GM18861 (cell line): ENCODE measurements around the gene RBM8A.

Experiments
- ATAC-seq: cut with Tn5 transposase; IDR thresholded peaks from one replicate; pipeline ENCODE4 v1.9.1; 2021; ENCODE audit not compliant: unreplicated experiment

The RBM8A gene

DNA sequence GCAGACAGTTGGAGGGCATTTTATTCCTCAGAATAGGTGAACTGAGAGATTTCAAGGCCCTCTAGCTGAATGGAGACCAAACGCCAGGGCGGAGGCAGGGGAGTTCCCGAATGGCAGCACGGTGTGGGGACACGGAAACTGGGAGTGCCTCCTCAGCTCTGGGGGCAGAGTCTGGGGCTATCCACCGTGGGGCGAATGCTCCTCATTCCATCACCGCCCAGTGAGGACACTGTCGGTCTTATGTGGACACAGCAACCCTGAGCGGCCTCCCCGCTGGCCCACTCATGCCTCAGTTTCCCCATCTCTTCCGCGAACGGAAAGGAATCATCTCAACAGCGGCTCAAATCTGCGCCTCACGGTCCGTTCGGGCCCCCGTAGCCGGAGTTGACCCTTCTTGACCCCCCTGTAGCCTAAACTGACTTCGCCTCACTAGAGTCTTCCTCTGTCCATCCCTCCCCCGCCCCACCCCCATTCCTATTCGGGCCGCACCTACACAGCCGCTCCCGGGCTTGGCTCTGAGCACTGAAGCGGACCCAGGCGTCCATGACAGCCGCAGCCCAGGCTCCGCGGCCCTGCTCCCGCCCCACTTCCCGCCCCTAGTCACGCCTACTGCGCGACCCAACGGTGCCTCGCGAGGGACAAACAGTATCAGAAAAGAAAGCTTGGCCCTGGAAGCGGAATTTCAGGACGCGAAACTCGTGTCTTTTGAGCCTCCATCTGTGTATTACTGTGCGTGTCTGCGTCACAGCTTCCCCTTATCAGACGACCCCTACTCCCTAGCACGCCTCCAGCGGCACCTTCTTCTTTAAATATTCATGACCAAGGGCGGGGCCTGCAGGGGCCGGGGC is 8.9 kb downstream of the RBM8A start, which contains the start of gene PEX11B:
Gene PEX11B, minus strand, starts transcription at position 574 of the 848 bp plus-strand sequence. Its CDS starts 29 bp downstream, at position 545.
- peak; percentile 72 for ATAC-seq

DNA sequence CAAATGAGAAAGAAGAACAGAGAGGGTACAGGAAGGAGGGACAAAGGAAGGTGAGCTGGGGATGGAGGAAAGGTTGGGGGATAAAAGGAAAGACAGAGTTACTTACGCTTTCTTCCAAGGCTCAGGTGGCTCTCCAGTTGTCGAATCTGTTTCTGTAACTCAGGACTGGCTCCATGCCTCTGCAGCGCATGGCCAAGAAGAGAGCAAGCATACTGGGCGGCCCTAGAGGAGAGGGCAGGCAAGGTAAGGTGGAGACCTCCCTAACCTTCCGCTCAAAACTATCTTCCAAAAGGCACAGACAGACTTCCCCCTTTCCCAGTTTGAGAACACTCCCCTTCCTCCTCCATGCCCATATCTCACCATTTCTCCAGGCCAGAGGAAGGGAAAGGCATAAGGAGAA is 9.7 kb downstream of the RBM8A start:
- ATAC-seq, result no peak

DNA sequence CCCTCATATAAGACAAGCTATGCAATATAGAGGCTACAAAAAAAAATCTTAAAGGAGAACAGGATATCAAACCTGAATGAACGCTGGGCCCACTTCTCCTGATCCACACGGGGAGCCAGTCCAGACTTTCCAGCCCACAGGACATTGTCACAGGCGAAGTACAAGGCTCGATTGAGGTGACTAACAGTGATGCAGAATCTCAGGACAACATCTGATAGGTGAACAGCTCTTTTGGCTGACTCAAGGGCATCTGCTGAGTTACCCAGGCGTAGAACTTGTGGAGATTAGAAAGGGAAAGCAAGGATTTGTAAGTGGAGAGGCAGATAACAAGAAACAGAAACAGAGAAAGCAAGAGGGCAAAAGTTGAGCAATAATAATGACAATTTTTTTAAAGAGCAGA is 10.5 kb downstream of the RBM8A start:
- no peak for ATAC-seq

DNA sequence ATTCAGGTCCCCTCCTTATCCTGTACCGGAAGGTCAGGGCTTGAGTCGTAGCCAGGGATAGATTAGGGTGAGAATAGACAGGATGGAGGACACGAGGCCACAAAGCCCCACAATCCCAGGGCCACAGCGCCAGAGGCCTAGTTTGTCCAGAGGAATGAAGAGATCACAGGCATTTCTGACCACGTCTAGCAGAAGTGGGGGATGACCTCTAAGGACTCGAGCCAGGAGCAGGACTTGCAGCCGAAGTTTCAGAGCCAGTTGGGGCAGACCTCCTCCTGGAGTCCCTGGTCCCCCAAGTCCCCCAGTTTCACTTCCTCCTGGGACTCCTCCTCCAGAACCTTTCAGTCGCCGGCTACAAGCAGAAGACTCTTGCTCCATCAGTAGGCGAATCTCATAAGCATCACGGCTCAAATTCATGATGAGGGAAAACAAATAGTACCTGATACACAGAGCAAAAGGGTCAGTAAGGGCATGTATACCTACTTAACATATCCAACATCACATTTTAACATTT is 15.1 kb downstream of the RBM8A start:
- ATAC-seq, result no peak

DNA sequence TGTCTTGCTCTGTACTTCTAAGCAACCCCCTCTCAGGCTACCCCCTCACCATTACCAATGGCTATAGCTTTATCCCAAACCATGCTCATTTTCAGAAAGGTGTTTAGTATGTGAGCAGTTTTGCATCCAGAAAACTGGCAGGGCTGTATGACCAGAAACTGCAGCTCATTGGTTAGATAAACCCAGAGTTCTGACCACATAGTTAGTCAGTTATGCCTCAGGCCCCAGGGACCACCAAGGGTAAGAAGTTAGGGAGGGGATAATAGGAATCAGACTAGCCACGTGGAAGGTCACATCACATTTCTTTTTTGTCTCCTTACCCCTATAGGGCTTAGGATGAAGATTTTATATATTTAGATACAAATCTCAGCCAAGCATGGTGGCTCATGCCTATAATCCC is 18.6 kb downstream of the RBM8A start:
- no peak for ATAC-seq

DNA sequence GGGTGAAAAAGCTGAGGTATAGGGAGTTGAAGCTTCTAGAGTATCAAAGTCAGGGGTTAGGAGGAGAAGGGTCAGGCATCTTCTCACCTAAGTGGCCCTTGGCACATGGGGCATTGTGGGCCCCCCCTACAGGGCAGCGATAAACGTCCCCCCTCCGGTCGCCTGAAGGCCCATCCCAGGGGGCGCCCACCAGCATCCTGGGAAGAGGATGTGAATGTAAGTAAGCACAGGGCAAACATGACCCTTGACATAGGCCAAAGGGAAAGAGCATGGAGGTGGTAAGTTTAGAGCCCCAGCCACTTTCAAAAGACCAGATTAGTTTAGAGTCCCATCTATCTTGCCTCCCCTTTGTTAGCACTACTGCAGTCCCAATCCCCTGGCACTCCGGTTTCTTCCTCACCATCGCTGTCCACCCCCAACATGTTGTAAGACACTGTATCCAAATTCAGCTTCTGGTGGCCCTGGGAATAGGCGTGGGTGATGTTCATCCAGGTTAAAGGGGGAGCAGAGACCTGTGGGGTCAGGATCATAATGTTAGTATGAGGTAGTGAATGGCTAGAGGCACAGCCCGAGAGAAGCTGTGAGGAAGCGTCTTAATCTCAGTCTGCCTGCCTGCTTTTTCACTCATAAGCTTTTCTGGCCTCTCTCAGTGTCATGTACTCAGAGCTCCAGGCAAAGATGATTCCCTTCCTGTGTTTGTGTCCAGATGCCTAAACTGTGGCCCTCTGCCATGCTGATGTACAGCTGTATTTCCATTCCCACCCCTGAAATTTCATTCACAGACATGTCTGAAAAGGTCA is 20.1 kb downstream of the RBM8A start:
- ATAC-seq, result no peak

DNA sequence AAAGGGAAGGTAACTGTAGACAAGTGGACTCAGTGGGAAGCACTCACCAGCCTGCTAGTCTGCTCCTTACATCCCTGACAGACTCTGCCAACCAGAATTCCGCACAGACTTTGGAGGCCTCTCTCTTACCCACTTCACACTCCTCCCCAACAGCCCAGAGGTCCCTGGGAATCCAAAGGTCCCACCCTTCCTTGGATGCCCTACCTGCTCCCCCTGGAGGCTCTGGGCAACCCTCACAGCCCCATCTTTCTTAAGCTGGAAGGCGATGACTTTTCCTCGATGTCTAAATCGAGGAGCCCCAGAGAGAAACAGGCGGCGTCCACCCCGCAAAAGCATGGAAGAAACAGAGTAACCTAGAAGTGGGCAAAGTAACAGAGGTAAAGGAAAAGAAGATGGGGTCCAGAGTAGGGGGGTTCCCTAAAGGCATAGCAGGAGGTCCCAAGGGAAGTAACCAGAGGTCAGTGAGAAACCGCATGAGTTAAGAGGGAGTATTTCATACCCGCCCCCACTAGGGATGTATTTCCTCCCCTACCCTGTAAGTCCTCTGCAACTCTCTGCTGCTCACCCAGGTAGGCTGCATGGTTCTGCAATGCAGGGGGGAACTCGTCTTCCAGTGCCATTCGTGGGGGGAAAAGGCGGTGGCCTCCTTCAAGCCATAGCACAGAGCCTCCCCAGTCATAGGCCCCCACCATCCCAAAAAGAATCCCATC is 25.8 kb downstream of the RBM8A start:
- ATAC-seq, result no peak

DNA sequence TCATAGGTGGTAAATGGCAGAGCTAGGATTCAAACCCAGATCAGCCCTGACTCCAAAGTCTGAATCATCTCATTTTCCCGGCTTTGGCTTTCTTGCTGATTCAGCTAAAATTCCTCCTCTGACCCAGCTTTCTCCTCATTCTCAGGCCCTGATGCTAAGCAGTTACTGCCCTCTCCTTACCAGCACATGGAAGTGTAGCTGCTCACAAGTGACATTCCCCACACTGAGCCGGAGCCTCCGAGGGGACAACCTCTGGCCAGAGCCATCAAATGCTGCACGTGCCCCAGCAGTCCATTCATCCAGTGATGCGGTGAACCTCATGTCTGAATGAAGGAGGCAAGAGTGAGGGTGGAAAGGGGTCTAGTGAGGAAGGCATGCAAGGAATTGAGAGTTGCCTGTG is 28.5 kb downstream of the RBM8A start:
- no peak for ATAC-seq

DNA sequence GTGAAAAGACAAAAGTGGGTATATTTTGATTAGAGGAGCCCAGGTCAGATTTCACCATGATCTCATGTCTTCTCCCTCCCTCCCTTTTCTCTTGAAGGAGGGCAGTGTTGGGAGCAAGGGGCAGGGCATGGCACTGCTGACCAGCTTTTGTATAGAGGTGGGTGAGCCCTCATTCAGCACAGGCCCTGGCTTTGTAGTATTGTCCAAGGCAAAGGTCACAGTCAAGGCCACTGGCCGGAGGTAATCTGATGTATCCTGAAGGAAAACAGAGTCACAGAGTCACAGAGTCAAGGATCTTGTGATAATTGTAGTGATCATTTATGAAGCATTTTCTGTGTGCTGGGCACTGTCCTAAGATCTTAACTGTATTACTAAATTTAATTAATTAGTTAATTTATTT is 29.3 kb downstream of the RBM8A start:
- ATAC-seq, result no peak

DNA sequence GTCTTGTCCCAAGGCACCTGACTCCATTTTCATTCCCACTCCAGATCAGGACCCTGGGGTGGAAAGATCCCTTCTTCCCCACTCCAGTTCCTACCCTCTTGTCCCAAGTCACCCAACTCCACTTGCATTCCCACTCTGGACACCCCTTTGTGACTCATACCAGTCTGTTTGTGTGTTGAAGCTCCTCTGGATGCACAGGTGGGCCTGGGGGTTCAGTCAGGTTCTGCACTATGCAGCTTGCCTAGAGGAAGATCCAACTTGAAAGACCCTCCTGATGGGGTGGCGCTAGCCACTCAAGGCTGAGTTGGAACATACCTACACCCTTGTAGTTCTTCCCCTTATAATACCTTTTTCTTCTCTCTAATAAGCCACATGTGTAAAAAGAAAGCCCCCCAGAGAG is 31.8 kb downstream of the RBM8A start:
- no peak for ATAC-seq

DNA sequence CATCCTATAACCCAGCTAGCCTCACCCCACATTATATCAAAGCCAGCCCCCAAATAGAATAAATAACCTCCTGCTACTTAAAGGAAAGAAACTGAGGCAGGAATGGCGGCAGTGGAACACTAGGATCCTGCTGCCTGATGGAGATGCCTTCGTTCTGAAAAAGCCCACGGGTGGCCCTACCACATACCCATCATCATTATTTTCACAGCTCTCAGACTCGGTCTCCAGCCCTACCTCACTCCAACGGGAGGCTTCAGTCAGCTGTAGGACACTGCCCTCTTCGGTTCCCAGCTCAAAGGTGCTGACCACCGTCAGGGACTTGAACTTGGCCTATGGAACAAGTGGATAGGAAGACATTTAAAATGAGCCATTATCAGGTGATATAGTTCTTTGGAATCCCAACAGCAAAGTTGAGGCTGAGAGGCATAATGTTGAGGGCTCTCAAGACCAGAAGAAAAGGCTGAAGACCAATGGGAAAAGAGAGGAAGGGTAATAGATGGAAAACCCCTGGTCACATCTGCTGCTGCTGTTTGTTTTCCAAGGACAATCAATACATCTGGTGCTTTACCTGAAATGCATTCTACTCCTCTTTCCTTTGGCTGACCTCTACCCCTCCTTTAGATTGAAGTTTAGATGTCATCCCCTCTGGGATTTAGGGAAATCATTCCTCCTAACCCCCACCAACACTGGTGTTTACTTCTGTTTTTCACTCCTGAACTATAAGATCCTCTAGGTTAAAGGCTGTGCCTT is 33.8 kb downstream of the RBM8A start:
- ATAC-seq, result no peak

DNA sequence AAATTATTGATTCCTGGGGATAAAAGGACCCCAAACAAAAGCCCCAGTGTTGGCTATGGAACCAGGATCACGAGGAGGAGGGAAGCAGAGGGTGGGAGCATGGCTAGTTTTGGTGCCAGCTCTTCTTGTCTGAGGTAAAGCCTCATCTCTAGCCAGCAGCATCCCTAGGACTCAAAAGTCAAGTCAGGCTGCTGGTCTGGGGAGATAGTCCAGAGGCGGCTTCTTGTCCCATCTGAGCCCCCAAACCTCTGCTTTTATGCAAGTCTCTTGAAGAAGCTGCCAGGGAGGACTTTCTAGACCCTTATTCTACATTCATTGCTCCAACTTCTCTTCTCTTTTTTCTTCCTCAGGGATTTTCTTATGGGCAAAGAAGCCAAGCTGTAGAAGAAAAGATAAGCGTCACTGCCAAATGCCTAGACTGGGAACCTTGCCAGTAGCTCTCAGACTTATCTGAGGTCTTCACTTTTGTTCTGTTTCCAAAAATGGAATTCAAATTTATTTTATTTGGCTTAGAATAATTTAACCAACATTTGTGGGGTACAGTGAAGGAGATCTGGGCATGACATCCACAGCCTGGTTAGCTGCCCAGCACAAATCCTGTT is 34.7 kb downstream of the RBM8A start:
- no peak for ATAC-seq

DNA sequence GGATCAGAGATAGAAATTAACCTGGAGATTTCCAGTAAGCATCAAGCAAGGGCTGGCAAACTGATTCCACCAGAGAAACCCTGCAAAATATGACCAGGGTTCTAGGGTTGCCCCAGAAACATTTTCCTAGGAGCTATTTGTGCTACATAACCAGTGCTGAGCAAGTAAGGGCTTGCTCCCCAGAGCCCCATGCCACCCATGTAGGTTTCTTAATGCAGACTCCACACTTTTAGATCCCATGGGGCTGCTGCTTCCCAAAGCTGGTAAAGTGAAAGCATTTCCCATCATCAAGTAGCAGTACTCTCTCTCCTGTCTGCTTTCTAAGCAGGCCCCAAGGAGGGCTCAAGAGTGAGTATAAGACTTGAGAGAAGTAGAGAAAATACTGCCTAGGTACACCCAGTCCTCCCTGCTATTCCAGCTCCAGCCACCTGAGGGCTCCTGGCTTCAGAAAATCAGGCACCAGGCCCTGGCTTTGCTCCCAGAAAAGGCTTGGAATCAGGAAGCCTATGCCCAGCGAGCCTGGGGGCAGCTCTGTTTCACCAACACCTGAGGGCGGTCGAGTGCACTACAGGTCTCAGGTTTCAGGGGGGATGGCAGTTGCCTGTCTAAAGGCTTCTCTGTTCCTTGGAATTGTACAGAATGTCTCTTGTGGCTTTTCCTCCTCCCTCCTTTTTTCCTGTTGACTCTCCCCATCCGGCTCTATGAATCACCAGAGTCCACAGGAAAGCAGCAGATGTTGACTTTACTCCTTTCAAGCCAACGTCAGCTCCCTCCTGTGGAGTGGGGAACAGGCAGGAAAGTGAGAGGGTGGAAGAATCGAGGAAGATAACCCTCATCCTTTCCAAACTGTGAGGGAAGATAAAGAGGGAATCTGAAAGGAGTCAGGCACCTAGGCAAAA is 35.4 kb downstream of the RBM8A start:
- no peak for ATAC-seq

DNA sequence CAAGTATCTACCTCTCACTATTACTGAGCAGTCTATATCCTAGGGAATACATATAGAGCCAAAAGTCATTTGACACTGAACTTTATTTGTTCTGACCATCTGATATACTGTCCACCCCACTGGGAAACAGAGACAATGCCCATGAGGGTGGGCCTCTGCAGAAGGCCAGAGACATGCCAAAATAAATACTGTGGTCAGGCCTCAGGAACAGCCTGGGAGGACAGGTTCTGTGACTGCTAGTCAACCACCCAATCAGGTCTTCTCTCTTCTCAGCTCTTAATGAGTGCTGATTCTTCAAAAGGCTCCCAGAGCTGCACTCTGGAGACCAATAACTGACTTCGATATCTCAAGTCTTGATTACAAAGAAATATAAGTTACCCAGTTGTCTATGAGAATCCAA is 36.1 kb downstream of the RBM8A start:
- no peak for ATAC-seq

DNA sequence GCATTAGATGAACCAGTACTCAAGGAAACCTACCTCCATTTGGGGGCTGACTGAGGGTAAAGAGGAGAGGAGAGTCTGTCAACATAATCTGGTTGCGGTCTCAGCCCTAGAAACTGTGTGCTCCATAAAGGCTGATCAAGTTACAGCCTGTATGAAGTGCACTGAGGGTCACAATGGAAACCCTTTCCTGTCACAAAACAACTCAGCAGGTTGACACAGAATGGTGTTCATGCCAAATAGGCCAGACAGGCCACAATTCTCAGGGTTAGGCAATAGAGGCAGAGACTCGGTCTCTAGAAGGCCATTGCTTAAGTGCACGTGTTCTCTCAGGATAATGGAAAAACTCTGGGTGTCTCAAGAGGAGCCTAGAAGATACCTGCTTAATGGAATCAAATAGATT is 37.6 kb downstream of the RBM8A start:
- ATAC-seq, result no peak

DNA sequence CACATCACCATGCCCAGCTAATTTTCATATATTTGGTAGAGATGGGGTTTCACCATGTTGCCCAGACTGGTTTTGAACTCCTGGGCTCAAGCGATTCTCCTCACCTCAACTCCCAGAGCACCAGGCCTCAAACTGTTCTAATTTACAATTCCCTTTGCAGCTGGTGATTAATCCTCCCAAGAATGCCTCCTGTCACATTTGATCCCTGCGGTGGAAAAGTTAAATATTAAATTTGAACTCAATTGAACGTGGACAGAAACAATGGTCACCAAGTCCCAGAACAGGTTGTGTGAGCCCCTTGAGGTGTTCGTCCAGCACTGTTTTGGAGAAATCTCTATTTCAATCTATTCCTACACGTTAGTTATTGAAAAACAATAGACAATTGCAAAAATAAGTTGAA is 39.7 kb downstream of the RBM8A start:
- ATAC-seq, result no peak

DNA sequence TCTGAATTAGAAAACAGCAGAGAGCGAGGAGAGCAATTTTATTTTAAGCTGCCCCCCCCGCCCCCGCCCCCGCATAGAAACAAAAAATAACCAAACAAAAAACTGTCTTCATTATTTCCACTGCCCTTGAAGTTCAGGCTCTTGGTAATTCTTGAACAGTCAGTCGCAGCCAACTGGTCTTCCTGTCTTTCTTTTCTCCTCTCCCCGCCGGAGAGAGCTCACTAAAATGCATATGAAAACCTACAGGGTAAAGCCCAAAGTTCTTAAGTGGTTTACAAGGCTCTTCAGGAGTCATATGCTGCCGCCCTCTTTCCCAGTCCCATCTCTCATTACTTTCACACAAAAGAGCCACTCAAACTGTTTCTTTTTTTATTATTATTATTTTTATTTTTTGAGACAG is 40.5 kb downstream of the RBM8A start:
- no peak for ATAC-seq

DNA sequence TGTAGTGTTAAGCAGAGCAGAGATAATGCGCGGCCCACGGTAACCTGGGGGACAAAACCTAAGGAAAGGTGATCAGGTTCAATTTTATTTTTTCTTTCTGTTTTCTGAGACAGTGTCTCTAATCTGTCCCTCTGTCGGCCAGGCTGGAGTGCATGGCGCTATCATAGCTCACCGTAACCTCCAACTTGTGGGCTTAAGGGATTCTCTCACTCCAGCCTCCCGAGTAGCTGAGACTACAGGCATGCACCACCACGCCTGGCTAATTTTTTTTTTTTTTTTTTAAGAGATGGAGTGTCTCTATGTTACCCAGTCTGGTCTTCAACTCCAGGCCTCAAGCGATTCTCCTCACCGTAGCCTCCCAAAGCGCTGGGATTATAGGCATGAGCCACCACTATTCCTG is 40.9 kb downstream of the RBM8A start:
- no peak for ATAC-seq

DNA sequence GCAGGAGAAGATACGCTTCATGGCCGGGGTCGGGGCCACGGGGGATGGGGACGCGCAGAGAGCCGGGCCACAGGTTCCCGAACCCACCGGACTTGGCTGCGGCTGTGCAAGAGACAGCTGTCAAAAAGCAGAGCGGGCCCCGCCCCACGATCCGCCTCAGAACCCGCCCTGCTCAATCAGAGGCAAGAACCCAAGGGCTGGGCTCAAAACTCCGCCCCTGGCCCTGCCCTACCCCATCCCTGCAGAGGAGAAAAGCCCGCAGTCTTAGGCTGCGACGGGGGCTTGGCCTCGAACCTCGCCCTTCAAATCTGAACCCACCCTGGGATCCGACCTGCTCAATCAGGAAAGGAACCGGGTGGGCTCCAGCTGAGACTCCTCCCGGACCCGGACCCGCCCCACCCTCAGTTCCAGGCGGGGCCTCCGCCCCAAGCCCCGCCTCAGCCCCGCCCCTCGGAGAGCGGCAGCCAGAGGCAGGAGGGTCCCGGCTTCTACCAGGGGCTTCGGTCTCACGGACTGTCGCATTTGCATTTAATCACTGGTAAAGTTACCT is 41.5 kb downstream of the RBM8A start, which contains the start of gene ANKRD35:
Gene ANKRD35, minus strand, starts transcription at position 129 of the 550 bp plus-strand sequence. Its CDS starts 108 bp downstream, at position 21.
- peak; percentile 93 for ATAC-seq
